ENCODE data around the gene RAP1B.

- TF ChIP-seq CTCF (IDR thresholded peaks at IDR 0.05) (no peak), POLR2A (IDR thresholded peaks at IDR 0.05) (no peak), EP300 (IDR thresholded peaks at IDR 0.05; ENCODE audit: low read depth) (no peak)
These were observed 64.6 kb downstream of the RAP1B start for GRCh38 chr12:68675101-68675842.
